Activated gamma-delta T cell (primary cell): ENCODE measurements around the gene ZNF76.

Source experiments
- DNase-seq: peaks from one replicate; lab custom pipeline; 2025; lab: John Stamatoyannopoulos, UW

Gene ZNF76

GRCh38 chr6:35267897-35268296 is 8.4 kb downstream of the ZNF76 start:
- DNase-seq, result no peak

GRCh38 chr6:35272005-35272404 is 12.5 kb downstream of the ZNF76 start:
- no peak for DNase-seq

GRCh38 chr6:35273822-35274559 is 14.5 kb downstream of the ZNF76 start:
- DNase-seq, result no peak

GRCh38 chr6:35275744-35276260 is 16.3 kb downstream of the ZNF76 start:
- DNase-seq, result no peak

GRCh38 chr6:35278708-35279107 is 19.2 kb downstream of the ZNF76 start:
- no peak for DNase-seq

- DNase-seq, result no peak
Observed at GRCh38 chr6:35280903-35281302, 21.4 kb downstream of the ZNF76 start.

GRCh38 chr6:35282472-35282871 is 22.9 kb downstream of the ZNF76 start:
- no peak for DNase-seq

GRCh38 chr6:35283361-35283760 is 23.8 kb downstream of the ZNF76 start:
- DNase-seq, result no peak

GRCh38 chr6:35287671-35288396 is 28.3 kb downstream of the ZNF76 start:
- no peak for DNase-seq

- no peak for DNase-seq
Observed at GRCh38 chr6:35288834-35289233, 29.3 kb downstream of the ZNF76 start.

GRCh38 chr6:35291491-35291890 is 32.0 kb downstream of the ZNF76 start:
- DNase-seq, result no peak

- no peak for DNase-seq
Observed at GRCh38 chr6:35292494-35292893, 33.0 kb downstream of the ZNF76 start.

- no peak for DNase-seq
Observed at GRCh38 chr6:35293681-35294080, 34.1 kb downstream of the ZNF76 start.

- DNase-seq, result no peak
Observed at GRCh38 chr6:35294308-35294945, 34.9 kb downstream of the ZNF76 start.

GRCh38 chr6:35295036-35295435 is 35.5 kb downstream of the ZNF76 start:
- DNase-seq, result no peak

GRCh38 chr6:35295521-35296315 is 36.2 kb downstream of the ZNF76 start:
- no peak for DNase-seq

GRCh38 chr6:35296931-35297600 is 37.5 kb downstream of the ZNF76 start:
- DNase-seq, result no peak

- peak; percentile 68 for DNase-seq
Observed at GRCh38 chr6:35297601-35298481, 38.3 kb downstream of the ZNF76 start, which contains the start of gene DEF6. TSS of gene DEF6 (plus strand) at chr6:35297818. CDS start at chr6:35297857, 39 bp downstream.

GRCh38 chr6:35298625-35299140 is 39.1 kb downstream of the ZNF76 start:
- no peak for DNase-seq

- no peak for DNase-seq
Observed at GRCh38 chr6:35299674-35300073, 40.1 kb downstream of the ZNF76 start.
